HG02840 (cell line): ENCODE measurements around the gene STEEP1.
"Not testable (repeated sequence)": the region's sequence is repeated elsewhere in the genome, so short reads cannot be mapped to it uniquely, and the experiment has no call there.

Experiments
- ATAC-seq: cut with Tn5 transposase; IDR thresholded peaks from one replicate; pipeline ENCODE4 v1.9.1; 2021; ENCODE audit warnings: mild to moderate bottlenecking, moderate library complexity, moderate number of reproducible peaks; ENCODE audit not compliant: unreplicated experiment, low FRiP score

Gene STEEP1

DNA sequence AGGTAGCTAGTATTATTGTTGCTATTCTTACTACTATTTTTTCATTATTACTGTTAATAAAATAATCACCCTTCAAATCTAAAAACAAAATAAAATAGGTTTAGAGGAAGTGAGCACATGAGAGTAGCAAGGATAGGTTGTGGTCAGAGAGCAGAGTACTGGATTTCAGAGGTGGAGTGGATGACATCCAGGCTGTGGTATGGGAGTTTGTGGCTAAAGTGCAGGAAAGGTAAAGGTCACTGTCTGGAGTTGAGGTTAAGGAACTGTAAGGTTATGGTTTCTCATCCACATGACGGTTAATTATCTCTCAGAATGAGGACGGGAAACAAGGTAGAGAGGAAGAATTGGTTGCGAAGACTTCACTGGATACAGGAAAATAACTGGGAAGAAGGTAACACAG, 27.7 kb downstream of the STEEP1 start:
- no peak for ATAC-seq

DNA sequence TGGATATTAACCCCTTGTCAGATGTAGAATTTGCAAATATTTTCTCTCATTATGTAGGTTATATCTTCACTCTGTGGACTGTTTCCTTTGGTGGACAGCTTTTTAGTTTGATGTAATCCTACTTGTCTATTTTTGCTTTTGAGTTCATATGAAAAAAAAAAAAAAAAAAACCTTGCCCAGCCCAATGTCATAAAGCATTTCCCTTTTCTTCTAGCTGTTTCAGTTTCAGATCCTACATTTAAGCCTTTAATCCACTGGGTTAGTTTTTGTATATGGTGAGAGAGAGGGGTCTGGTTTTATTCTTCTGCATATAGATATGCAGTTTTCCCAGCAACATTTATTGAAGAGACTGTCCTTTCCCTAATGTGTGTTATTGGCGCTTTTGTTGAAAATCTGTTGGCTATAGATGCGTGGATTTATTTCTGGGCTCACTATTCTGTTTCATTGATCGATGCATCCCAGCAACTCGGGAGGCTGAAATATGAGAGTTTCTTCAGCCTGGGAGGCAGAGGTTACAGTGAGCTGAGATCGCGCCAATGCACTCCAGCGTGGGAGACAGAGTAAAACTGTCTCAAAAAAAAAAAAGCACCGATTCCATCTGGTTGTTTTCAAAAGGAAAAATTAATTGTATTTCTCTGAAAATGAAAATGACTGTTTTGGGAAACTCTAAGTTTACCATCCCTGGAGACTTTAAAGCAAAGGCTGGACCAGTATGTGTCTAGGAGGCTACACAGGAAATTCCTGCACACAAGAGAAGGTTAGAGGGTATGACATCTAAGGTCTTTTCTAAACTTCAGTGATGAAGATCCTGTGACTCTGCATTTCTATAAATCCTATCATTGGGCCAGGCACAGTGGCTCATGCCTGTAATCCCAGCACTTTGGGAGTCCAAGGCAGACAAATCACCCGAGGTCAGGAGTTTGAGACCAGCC, 35.6 kb downstream of the STEEP1 start:
- no peak for ATAC-seq

DNA sequence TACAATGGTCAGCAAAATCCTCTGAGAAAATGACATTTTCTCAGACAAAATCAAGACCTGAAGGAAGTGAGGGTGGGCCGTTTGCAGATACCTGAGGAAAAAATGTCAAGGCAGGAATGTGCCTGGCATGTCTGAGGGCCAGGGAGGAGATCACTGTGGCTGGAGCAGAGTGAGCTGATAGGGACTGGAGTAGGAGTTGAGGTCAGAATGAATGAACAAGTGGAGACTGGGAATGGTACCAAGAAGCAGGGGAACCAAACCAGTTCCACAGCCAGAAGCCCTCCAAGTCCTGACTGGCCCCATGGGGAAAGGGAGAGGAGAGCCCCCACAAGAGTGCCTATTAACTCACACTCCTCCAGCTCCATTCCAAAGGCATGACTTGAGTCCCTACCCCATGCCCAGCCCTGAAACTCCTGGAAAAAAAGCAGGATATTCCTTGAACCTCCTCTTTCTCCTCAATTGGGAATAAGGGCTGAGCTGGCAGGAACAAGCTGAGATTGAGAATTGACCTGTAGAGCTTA, 41.5 kb downstream of the STEEP1 start:
- no peak for ATAC-seq

DNA sequence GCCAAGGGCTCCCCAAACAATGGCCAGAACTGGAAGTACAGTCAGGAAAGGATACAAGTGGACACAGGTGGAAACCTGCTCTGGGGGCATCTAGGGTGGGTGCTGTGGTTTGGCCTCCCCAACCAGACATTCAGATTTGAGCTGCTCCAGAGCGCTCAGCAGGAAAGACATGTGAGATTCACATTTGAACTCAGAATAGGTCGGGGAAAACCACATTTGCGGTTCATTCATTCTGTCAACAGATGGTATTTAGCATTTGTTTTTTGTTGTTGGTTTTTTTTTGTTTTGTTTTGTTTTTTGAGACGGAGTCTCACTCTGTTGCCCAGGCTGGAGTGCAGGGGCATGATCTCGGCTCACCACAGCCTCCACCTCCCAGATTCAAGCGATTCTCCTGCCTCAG, 44.0 kb downstream of the STEEP1 start:
- no peak for ATAC-seq

DNA sequence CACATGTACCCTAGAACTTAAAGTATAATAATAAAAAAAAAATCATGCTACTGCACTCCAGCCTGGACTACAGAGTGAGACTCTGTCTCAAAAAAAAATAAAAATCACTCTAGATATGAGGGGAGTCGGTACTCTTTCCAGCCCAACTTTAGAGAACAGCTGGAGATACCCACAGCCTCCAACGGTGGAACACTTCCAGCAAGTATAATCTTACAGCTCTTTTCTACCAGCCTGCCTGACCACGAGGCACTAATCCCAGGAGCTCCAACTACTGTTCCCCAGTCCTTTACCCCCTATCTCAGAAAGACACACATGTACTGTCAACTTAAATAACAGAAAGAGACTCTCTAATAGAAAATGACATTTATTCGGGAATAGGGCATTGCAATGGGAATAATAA, 46.8 kb downstream of the STEEP1 start:
- ATAC-seq, result no peak

DNA sequence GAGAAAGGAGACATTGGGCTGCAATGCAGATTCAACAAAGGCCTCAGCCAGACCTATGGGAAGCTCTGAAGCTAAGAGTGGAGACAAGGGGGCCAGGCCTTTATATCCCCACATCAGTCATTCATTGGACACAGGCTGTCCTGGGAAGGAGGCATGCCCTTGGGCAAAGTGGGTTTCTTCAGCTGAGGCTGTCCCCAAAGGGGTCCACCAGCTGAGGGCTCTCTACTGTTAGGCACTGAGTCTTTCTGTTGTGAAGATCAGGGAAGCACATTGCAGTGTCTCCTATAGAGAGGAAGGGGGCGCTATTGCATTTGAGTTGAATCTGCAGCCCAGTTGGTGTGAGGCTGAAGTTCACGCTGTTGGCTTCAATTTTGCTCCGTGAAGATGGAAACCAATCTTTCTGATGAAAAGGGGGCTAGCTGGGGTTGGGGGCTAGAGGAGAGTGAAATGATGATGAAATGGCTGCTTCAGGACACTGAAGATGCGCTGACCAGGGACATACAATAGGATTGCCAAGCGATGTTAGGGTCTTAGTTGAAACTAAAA, 49.0 kb downstream of the STEEP1 start:
- peak; percentile 82 for ATAC-seq

DNA sequence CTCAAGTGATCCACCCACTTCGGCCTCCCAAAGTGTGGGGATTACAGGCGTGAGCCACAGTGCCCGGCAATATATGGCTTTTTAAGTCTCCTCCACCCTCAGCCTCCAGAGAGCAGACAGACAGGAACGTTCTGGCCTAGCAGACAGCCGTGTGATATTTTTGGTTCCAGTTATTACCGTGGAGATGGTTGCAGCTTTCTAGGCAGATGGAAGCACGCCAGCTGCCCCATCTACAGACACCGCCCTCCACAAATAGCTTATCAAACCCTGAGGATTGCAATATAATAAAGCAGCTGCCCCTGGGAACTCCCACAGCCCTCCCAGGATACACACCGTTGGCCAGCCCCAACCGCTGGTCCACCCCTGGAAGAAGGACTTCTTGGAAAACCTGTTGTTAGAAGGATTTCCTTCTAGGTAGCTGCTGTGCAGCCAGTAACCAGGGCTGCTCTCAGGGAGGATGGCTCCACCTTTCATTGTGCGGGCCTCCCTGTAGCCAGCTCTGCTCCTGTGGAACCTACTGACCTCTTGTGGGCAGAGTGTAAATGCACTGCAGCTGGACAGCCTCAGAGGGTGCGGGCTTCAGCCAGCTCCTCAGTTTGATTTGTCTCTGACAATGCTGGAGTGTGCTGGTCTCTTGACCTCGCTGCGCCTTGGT, 52.9 kb downstream of the STEEP1 start:
- no peak for ATAC-seq

DNA sequence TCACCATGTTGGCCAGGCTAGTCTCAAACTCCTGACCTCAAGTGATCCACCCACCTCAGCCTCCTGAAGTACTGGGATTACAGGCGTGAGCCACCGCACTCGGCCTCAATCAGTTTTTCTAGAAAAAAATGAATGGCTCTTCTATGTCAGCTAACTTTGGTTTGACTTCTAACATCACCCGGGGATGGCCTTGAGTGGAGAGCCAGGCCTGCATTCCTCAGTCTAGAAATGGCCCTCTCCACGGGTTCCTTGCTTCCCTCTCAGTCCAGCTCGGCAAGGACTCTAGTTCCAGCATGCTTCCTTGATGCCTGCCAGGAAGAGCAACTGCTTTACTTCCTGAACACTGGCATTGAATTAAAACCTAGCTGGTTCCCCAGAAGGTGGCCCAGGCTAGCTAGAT, 58.0 kb downstream of the STEEP1 start:
- no peak for ATAC-seq

DNA sequence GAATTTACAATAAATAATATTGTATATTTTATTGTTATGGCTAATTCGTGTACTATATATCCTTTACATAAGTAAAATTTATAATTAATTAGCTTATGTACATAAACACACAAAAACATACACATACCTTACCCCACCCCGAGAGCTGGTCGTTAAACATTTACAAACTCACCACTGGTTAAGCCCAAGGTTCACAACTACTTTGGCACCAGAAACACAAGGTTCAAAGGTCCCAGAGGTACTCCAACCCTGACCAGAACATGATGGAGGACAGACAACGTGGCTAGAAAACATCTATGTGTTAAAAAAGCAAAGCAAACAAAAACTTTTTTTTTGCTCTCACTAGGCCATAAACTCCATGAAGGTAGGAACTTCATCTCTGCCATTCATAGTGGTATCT, 59.3 kb downstream of the STEEP1 start:
- ATAC-seq, result no peak

DNA sequence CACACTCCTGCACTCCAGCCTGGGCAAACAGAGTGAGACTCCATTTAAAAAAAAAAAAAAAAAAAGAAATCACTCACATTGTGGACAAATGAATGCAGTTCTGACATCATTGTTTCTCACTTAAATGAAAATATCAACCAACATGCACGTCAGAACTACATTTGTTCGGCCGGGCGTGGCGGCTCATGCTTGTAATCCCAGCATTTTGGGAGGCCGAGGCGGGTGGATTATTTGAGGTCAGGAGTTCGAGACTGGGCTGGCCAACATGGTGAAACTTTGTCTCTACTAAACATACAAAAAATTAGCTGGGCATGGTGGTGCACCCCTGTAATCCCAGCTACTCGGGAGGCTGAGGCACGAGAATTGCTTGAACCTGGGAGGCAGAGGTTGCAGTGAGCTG, 60.1 kb downstream of the STEEP1 start:
- ATAC-seq, result not testable (repeated sequence)

DNA sequence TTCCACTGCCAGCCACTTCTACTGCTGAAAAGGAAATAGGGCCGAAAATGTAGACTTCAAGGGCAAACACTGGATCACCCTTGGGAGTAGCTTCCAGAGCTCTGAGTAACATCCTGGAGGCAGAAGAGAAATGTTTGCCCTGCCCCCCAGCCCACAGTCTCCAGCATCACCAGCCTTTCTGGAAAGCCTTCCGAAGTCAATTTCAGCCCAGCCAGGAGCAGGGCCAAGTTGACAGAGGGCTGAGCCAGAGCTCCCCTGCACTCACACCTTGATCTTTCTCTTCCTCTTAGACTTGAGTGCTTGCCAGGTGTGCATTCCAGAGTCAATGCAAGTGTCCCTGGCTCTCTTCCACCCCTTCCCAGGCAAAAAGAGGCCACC, 61.7 kb downstream of the STEEP1 start:
- no peak for ATAC-seq

DNA sequence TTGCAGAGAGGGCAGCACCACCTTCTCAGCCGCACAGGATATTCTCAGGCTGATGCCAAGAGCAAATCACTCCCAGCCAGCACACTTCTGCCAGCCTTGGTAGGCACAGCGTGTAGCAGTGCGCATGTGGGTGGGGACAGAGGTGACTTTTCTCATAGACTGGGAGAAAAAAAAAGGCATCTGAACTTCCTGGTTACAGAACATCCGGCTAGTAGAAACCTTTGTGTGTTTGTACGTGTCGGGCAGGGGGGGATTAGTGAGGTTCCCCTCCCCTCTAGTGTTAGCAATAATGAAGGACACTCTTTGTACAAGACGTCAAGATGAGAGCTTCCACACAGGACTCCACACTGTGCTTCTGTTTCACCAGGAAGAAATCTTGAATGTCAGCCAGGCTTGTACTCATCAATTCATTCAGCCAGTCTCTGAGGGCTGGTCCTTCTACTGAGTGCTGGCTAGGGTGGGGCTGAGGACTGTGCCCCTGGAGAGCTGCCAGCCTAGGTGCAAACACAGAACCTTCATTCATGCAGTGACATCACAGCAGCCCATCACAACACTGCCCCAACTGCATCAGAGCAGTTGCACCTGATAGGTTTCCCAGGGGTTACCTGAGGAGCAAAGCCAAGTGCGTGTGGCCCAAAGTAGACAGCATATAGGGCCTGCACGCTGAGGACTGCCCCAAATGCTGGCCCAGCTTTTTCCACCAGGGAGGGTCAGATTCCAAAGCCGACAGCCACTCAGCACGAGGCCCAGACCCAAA, 62.3 kb downstream of the STEEP1 start:
- no peak for ATAC-seq

DNA sequence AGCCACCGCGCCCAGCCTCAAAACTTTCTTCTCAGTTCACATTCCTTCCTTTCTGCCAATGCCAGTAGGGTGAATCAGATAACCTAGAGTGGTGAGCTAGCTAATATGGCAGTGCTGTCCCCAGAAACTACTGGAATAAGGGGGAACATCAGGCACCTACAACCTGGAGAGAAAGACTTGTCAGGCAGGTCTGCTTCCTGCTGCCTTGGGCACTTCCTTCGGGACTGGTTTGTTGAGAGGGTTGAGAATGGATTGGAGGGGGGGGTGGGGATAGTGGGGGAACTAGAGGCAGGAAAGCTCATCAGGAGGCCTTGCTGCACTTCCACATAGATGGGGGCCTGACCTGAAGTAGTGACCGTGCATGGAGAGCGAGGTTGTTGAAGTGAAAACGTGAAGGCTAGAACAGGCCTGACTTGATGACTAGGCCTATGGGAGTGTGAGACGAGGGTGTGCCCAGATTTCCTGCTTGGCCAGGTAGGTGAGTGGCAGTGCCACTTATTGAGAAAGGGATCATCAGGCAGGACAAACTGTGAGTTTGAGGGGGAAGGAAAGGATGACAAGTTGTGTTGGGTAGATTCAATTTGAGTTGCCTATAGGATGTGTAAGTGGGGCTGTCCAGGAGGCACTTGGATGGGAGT, 63.6 kb downstream of the STEEP1 start:
- ATAC-seq, result no peak

DNA sequence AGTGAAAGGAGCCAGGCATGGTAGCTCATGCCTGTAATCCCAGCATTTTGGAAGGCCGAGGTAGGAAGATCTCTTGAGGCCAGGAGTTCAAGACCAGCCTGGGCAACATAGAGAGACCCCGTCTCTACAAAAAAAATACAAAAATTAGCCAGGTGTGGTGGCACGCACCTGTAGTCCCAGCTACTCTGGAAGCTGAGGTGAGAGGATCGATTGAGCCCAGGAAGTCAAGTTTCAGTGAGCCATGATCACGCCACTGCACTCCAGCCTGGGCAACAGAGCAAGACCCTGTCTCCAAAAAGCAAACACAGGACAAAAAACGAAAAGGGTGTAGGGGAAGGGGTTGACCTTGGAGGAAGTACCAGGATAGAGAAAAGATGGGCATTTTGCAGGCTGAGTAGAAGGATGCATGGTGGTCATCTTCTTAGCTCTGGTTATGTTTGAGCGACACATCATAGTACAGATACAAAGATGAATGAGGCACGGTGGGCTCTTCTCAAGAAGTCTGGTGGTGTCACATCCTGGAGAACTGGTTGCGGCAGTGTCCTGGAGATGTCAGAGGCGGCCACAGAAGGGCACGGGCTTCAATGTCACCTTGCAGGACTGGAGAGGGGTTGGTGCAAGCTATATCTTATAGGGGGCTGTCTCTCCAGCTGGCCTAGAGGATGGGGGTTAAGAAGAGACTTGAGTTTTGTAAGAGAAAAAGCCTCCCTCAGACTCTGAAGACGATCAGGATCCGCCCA, 65.0 kb downstream of the STEEP1 start:
- no peak for ATAC-seq

DNA sequence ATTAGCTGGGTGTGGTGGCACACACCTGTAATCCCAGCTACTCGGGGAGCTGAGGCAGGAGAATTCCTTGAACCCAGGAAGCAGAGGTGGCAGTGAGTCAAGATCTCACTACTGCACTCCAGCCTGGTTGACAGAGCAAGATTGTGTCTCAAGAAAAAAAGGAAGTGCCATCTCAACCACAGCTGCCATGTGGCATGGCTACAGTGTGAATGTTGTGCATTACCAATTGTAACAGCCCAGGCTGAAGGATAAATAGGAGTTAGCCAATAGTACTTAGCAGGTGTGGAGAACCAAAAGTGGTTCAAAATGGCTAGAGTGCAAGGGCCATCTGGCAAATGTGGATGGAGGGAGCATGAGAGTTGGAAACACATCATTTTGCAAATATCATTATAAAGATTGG, 68.0 kb downstream of the STEEP1 start:
- no peak for ATAC-seq

DNA sequence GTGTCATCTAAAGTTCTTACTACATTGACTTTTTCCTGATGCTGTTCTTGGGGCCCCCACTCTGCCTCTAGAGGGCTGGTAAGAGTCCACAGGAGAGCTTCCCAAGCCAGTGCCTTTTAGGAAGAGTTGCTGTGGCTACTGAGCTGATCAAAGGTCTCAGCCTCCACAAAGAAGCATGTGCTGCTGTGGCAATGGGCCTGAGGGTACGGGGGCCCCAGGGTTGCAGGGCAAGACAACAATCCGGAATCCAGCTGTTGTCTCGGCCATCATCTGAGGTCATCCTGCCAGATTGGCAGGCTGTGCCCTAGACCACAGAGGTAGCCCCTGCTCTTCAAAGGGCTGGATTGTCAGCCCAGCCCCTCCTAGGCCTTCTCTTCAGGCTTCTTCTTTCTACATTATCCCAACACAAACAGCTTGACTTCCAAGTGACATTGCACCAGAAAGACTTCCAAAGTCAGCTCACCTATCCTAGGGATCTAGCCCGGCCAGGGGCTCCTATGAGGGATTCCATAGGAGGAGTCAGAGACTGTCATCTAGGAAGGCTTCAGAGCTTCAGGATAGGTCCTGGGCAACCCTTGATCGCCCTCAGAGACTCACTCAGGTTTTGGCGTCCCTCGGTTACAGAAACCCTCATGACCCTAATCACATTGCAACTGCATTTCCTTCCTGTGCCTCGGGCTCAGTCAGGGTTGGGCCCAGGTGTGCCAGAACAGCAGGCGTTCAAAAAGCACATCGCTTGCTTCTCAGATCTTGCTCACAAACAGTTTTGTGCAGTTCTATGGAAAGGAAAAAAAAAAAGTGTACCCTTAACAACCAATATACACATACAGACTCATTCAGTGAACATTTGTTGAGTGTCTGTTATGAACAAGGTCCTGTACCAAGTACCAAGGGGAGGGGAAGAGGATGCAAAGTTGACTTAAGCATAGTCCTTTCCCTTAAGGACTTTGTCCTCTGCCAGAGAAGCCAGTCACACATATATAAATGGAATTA, 69.2 kb downstream of the STEEP1 start:
- no peak for ATAC-seq

DNA sequence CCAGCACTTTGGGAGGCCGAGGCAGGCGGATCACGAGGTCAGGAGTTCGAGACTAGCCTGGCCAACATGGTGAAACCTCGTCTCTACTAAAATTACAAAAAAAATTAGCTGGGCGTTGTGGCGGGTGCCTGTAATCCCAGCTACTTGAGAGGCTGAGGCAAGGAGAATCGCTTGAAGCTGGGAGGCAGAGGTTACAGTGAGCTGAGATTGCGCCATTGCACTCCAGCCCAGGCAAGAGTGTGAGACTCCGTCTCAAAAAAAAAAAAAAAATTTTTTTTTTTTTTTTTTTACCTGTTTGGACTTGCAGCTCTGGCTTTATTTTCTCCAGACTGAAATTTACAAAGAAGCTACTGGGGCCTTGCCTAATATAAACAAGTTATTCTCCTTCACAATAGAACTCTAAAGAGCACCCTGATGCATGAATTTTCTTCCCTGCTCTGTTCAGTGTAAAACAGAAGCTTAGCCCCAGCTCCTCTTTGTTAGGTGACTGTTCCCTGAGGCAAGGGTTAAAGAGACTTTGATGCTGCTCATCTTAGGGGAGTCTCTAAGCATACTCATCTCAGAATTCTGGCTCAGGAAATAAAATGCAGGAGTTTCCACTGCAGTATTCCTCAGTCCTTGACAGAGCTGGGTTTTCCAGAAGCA, 71.2 kb downstream of the STEEP1 start:
- not testable (repeated sequence) for ATAC-seq

DNA sequence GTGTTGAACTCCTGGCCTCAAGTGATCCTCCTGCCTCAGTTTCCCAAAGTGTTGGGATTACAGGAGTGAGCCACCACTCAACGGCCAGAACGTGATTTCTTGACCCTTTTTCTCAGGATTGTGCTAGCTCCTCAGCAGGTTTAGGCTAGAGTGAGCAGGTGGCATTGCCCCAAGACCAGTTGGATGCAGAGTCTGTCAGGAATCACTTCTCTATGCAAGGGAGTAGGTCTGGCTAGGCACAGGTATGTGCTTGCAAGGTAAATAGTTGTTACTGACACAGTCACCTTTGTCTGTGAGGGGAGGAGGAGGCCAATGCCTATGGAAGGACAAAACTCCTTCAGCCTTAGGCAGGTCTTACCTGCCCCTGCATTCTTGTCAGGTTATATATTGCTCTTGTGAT, 72.7 kb downstream of the STEEP1 start:
- ATAC-seq, result no peak
